NCI-H748 (cell line): Measurements from ENCODE around the gene CAMTA1.
A peak's percentile ranks its signal among the peaks of the same experiment; 100 is the strongest.
"Not testable (repeated sequence)": the region's sequence is repeated elsewhere in the genome, so short reads cannot be mapped to it uniquely, and the experiment has no call there.

Source experiments
- DNase-seq: peaks from one replicate; lab custom pipeline; 2025; ENCODE audit not compliant: unreplicated experiment; lab: John Stamatoyannopoulos, UW

Gene CAMTA1

GRCh38 chr1:6805004-6805416 lies 19.8 kb downstream of the CAMTA1 start:
- DNase-seq, result no peak

GRCh38 chr1:6807782-6808181 lies 22.5 kb downstream of the CAMTA1 start:
- no peak for DNase-seq

- no peak for DNase-seq
Observed at GRCh38 chr1:6809461-6809860, 24.2 kb downstream of the CAMTA1 start.

GRCh38 chr1:6810146-6810734 lies 25.0 kb downstream of the CAMTA1 start:
- DNase-seq, result not testable (repeated sequence)

- DNase-seq, result no peak
Observed at GRCh38 chr1:6811583-6811982, 26.3 kb downstream of the CAMTA1 start.

GRCh38 chr1:6813165-6813564 lies 27.9 kb downstream of the CAMTA1 start:
- DNase-seq, result no peak

- no peak for DNase-seq
Observed at GRCh38 chr1:6815726-6816125, 30.5 kb downstream of the CAMTA1 start.

GRCh38 chr1:6819246-6820040 lies 34.2 kb downstream of the CAMTA1 start:
- no peak for DNase-seq

- no peak for DNase-seq
Observed at GRCh38 chr1:6820899-6821298, 35.6 kb downstream of the CAMTA1 start.

- peak; percentile 17 for DNase-seq
Observed at GRCh38 chr1:6822530-6823359, 37.5 kb downstream of the CAMTA1 start.

- no peak for DNase-seq
Observed at GRCh38 chr1:6823793-6824192, 38.5 kb downstream of the CAMTA1 start.

GRCh38 chr1:6824665-6825368 lies 39.6 kb downstream of the CAMTA1 start:
- DNase-seq, result no peak

GRCh38 chr1:6825828-6826227 lies 40.6 kb downstream of the CAMTA1 start:
- no peak for DNase-seq

GRCh38 chr1:6827079-6827478 lies 41.8 kb downstream of the CAMTA1 start:
- DNase-seq, result no peak

GRCh38 chr1:6827630-6828165 lies 42.4 kb downstream of the CAMTA1 start:
- no peak for DNase-seq

GRCh38 chr1:6831366-6831765 lies 46.1 kb downstream of the CAMTA1 start:
- no peak for DNase-seq

GRCh38 chr1:6832006-6832405 lies 46.8 kb downstream of the CAMTA1 start:
- DNase-seq, result not testable (repeated sequence)

GRCh38 chr1:6832531-6833188 lies 47.4 kb downstream of the CAMTA1 start:
- DNase-seq, result no peak

- no peak for DNase-seq
Observed at GRCh38 chr1:6833804-6834203, 48.5 kb downstream of the CAMTA1 start.

- DNase-seq, result no peak
Observed at GRCh38 chr1:6834366-6834765, 49.1 kb downstream of the CAMTA1 start.
